ENCODE data around the gene INTS2. TPM values are rescaled to one million over a fixed set of nuclear protein-coding genes. Genes with fewer than 3 reads are reported as not detected.
"Not testable (repeated sequence)": the region's sequence is repeated elsewhere in the genome, so short reads cannot be mapped to it uniquely, and the experiment has no call there.

The INTS2 gene
- total RNA-seq, 1 experiment from 2014 or later, result 20.8 TPM

DNA sequence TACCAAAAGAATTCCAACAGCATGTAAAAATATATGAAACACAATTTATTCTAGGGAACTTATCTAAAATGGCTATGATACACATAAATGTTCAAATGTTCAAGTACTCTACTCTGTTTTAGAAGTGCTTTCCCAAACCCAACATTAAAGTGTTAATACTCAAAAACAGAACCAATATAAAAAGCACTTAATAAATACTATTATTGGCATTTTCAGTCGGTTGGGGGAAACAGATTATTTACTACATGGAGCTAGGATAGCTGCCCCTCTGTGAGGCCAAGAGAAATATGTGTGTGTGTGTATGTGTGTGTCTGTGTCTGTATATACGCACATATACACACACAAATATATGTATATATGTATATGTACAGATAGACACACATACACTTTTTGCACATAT is 32.4 kb downstream of the INTS2 start:
- no peak overlapping the region for H3K23ac ChIP-seq (ENCODE audit: insufficient read length, low read depth, low read length)
- no peaks in the 10 kb centered on the region for H3K27me3 ChIP-seq (ENCODE audit: insufficient read depth, low read length)
- H2BK15ac ChIP-seq (ENCODE audit: low read depth, low read length), result no peak overlapping the region
- H3K14ac ChIP-seq (ENCODE audit: insufficient read depth, low read length), result no peak overlapping the region
- DNase-seq, result no peak
- Mint-ChIP-seq H3K4me1 (peaks cover 8 to 9% of the 10 kb centered on the region in 2 experiments; a peak in 2 of 4 replicates), H3K9me3 (no peaks in the 10 kb centered on the region), H3K27ac (no peak overlapping the region), H3K36me3 (ENCODE audit: insufficient read depth in 1 of 3, low read depth in 3 of 3) (peaks cover 9 to 61% (median 41%) of the 10 kb centered on the region in 3 experiments; a peak in 6 of 7 replicates), H3K4me3 (no peak overlapping the region), H3K27me3 (ENCODE audit: low read depth) (no peaks in the 10 kb centered on the region)
- H4K5ac ChIP-seq (ENCODE audit: insufficient read length, low read depth, low read length), result no peak overlapping the region
- no peak overlapping the region for H3K56ac ChIP-seq (ENCODE audit: insufficient read length, low read depth, low read length)
- no peak overlapping the region for H3K27ac ChIP-seq (ENCODE audit: insufficient read length, low read depth, low read length)
- H2BK12ac ChIP-seq (ENCODE audit: insufficient read length, low read depth, low read length), result no peak overlapping the region
- H3K9ac ChIP-seq (ENCODE audit: extremely low read depth, insufficient read length, low read length), result no peak overlapping the region
- H2BK5ac ChIP-seq (ENCODE audit: insufficient read length, low read length), result no peak overlapping the region
- H3K9me3 ChIP-seq (ENCODE audit: control insufficient read depth, low read depth, low read length), result no peaks in the 10 kb centered on the region
- H3K4ac ChIP-seq (ENCODE audit: low read depth, low read length), result no peak overlapping the region
- H4K8ac ChIP-seq (replicated peaks; ENCODE audit: insufficient read length, low read depth, low read length), result no peak overlapping the region
- H4K20me1 ChIP-seq (ENCODE audit: control insufficient read depth, insufficient read depth, insufficient read length), result no peaks in the 10 kb centered on the region
- no peak overlapping the region for H2AFZ ChIP-seq (ENCODE audit: low read length)
- TF ChIP-seq CTCF (conservative IDR thresholded peaks at IDR 0.05), result no peak
- no peaks in the 10 kb centered on the region for H3K23me2 ChIP-seq (ENCODE audit: insufficient read length, low read depth, low read length, poor library complexity, severe bottlenecking)
- no peak overlapping the region for H3K18ac ChIP-seq (ENCODE audit: insufficient read length, low read depth, low read length)
- no peak overlapping the region for H3K4me2 ChIP-seq (ENCODE audit: insufficient read depth, insufficient read length, low read length)
- H2AK5ac ChIP-seq (ENCODE audit: insufficient read length, low read length), result no peak overlapping the region
- H3K4me1 ChIP-seq (ENCODE audit: insufficient read depth, low read length), result no peaks in the 10 kb centered on the region
- no peaks in the 10 kb centered on the region for H3K79me1 ChIP-seq (ENCODE audit: insufficient read depth, low read depth, low read length, poor library complexity, severe bottlenecking)
- H2BK20ac ChIP-seq (ENCODE audit: low read depth, low read length, poor library complexity, severe bottlenecking), result no peak overlapping the region
- H3K79me2 ChIP-seq (ENCODE audit: insufficient read depth, low read length), result no peaks in the 10 kb centered on the region
- H3T11ph ChIP-seq (ENCODE audit: low read length), result no peak overlapping the region
- no CpG with 5 or more reads among the region's 2 CpGs for WGBS (ENCODE audit: extremely low coverage, insufficient read length, low lambda C conversion rate)
- no peak overlapping the region for H4K91ac ChIP-seq (ENCODE audit: insufficient read length, low read depth, low read length)
- no peak overlapping the region for H2BK120ac ChIP-seq (ENCODE audit: low read depth, low read length, poor library complexity, severe bottlenecking)

GRCh38 chr17:61894310-61894709 is 33.5 kb downstream of the INTS2 start:
- H2BK120ac ChIP-seq (ENCODE audit: low read depth, low read length, poor library complexity, severe bottlenecking); H3K4ac ChIP-seq (ENCODE audit: low read depth, low read length); H2BK12ac ChIP-seq (ENCODE audit: insufficient read length, low read depth, low read length); H3K79me2 ChIP-seq (ENCODE audit: insufficient read depth, low read length); H3K56ac ChIP-seq (ENCODE audit: insufficient read length, low read depth, low read length); H4K8ac ChIP-seq (replicated peaks; ENCODE audit: insufficient read length, low read depth, low read length); H2BK5ac ChIP-seq (ENCODE audit: insufficient read length, low read length); H2AFZ ChIP-seq (ENCODE audit: low read length); H2BK20ac ChIP-seq (ENCODE audit: low read depth, low read length, poor library complexity, severe bottlenecking); H3K18ac ChIP-seq (ENCODE audit: insufficient read length, low read depth, low read length); H3K4me3 Mint-ChIP-seq; H3K4me1 Mint-ChIP-seq; H2BK15ac ChIP-seq (ENCODE audit: low read depth, low read length); H3K27ac ChIP-seq (ENCODE audit: insufficient read length, low read depth, low read length); H3K4me2 ChIP-seq (ENCODE audit: insufficient read depth, insufficient read length, low read length); H3K9ac ChIP-seq (ENCODE audit: extremely low read depth, insufficient read length, low read length); H3K9me3 Mint-ChIP-seq; H2AK5ac ChIP-seq (ENCODE audit: insufficient read length, low read length); H3K14ac ChIP-seq (ENCODE audit: insufficient read depth, low read length); H3K27ac Mint-ChIP-seq; H3K4me1 ChIP-seq (ENCODE audit: insufficient read depth, low read length); H3K23me2 ChIP-seq (ENCODE audit: insufficient read length, low read depth, low read length, poor library complexity, severe bottlenecking); H4K20me1 ChIP-seq (ENCODE audit: control insufficient read depth, insufficient read depth, insufficient read length); H3T11ph ChIP-seq (ENCODE audit: low read length); H4K91ac ChIP-seq (ENCODE audit: insufficient read length, low read depth, low read length); DNase-seq; H3K23ac ChIP-seq (ENCODE audit: insufficient read length, low read depth, low read length); H3K9me3 ChIP-seq (ENCODE audit: control insufficient read depth, low read depth, low read length); H3K27me3 ChIP-seq (ENCODE audit: insufficient read depth, low read length); H3K79me1 ChIP-seq (ENCODE audit: insufficient read depth, low read depth, low read length, poor library complexity, severe bottlenecking); H4K5ac ChIP-seq (ENCODE audit: insufficient read length, low read depth, low read length); H3K27me3 Mint-ChIP-seq (ENCODE audit: low read depth): not testable (repeated sequence)
- WGBS (ENCODE audit: extremely low coverage, insufficient read length, low lambda C conversion rate), result no CpG with 5 or more reads among the region's 5 CpGs
- peaks cover 8 to 60% (median 36%) of the 10 kb centered on the region in 3 experiments; a peak in 6 of 7 replicates for H3K36me3 Mint-ChIP-seq (ENCODE audit: insufficient read depth in 1 of 3, low read depth in 3 of 3)
